Epidermal melanocyte (primary cell): ENCODE results near the gene CNTN3.

Experiments
- DNase-seq: peaks from one replicate; pipeline ENCODE4 v3.0.0; 2011; ENCODE audit warnings: low spot score; ENCODE audit not compliant: insufficient read length

CNTN3 gene

GRCh38 chr3:74611206-74611605, 3.3 kb downstream of the CNTN3 start:
- no peak for DNase-seq

GRCh38 chr3:74607803-74608202, 6.7 kb downstream of the CNTN3 start:
- DNase-seq = no peak

GRCh38 chr3:74606996-74607395, 7.5 kb downstream of the CNTN3 start:
- no peak for DNase-seq

GRCh38 chr3:74605437-74605836, 9.0 kb downstream of the CNTN3 start:
- DNase-seq = no peak

- no peak for DNase-seq
Observed at GRCh38 chr3:74603292-74603691, 11.2 kb downstream of the CNTN3 start.

GRCh38 chr3:74602471-74602870, 12.0 kb downstream of the CNTN3 start:
- no peak for DNase-seq

- DNase-seq = no peak
Observed at GRCh38 chr3:74601793-74602192, 12.7 kb downstream of the CNTN3 start.

- DNase-seq = no peak
Observed at GRCh38 chr3:74599564-74599963, 14.9 kb downstream of the CNTN3 start.

GRCh38 chr3:74593152-74593551, 21.3 kb downstream of the CNTN3 start:
- DNase-seq = no peak

GRCh38 chr3:74592359-74592758, 22.1 kb downstream of the CNTN3 start:
- DNase-seq = no peak

GRCh38 chr3:74591946-74592345, 22.5 kb downstream of the CNTN3 start:
- DNase-seq = no peak

- DNase-seq = no peak
Observed at GRCh38 chr3:74591342-74591741, 23.1 kb downstream of the CNTN3 start.

GRCh38 chr3:74590620-74591262, 23.7 kb downstream of the CNTN3 start:
- DNase-seq = no peak

- no peak for DNase-seq
Observed at GRCh38 chr3:74584782-74585181, 29.7 kb downstream of the CNTN3 start.

GRCh38 chr3:74582982-74583381, 31.5 kb downstream of the CNTN3 start:
- DNase-seq = no peak

- DNase-seq = no peak
Observed at GRCh38 chr3:74575857-74576256, 38.6 kb downstream of the CNTN3 start.

- no peak for DNase-seq
Observed at GRCh38 chr3:74571118-74571517, 43.3 kb downstream of the CNTN3 start.
